ENCODE measurements around the gene C16orf87. TPM values are rescaled to one million over a fixed set of nuclear protein-coding genes. Genes with fewer than 3 reads are reported as not detected.

The C16orf87 gene
- total RNA-seq, 1 experiment from 2014 or later: 22.5 TPM

DNA sequence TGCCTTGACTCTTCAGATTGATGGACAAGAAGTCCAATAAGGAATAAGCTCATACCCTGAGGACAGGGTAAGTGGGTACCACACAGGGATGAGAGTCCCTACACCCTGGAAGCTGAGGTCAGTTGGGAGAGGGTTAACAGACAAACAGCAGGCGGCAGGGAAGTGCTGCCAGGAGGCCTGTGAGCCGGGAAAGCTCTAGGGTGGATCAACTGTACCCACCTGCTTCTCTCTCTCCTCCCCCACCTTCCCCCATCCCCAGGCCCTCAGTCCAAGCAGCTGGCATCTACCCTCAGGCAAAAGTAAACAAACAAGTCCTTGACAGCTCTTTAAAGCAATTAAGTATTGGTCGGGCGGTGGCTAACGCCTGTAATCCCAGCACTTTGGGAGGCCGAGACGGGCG lies 62.2 kb downstream of the C16orf87 start:
- TF ChIP-seq, protein P1, sequence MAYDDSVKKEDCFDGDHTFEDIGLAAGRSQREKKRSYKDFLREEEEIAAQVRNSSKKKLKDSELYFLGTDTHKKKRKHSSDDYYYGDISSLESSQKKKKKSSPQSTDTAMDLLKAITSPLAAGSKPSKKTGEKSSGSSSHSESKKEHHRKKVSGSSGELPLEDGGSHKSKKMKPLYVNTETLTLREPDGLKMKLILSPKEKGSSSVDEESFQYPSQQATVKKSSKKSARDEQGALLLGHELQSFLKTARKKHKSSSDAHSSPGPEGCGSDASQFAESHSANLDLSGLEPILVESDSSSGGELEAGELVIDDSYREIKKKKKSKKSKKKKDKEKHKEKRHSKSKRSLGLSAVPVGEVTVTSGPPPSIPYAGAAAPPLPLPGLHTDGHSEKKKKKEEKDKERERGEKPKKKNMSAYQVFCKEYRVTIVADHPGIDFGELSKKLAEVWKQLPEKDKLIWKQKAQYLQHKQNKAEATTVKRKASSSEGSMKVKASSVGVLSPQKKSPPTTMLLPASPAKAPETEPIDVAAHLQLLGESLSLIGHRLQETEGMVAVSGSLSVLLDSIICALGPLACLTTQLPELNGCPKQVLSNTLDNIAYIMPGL (CRISPR knock-in tag; IDR thresholded peaks at IDR 0.05): no peak
- TF ChIP-seq CDX4 (CRISPR knock-in tag; IDR thresholded peaks at IDR 0.05; ENCODE audit: borderline replicate concordance) (no peak), CREB1 (CRISPR knock-in tag; IDR thresholded peaks at IDR 0.05) (no peak), ZNF121 (CRISPR knock-in tag; IDR thresholded peaks at IDR 0.05) (no peak), NFYB (CRISPR knock-in tag; conservative IDR thresholded peaks at IDR 0.05; ENCODE audit: low read depth) (no peak), FOXJ3 (CRISPR knock-in tag; IDR thresholded peaks at IDR 0.05; ENCODE audit: borderline replicate concordance) (no peak), ZNF416 (CRISPR knock-in tag; IDR thresholded peaks at IDR 0.05) (no peak), RORB (CRISPR knock-in tag; IDR thresholded peaks at IDR 0.05) (no peak), MXD4 (CRISPR knock-in tag; IDR thresholded peaks at IDR 0.05; ENCODE audit: borderline replicate concordance) (no peak), ZNF671 (CRISPR knock-in tag; IDR thresholded peaks at IDR 0.05) (no peak), NFE2L1 (CRISPR knock-in tag; IDR thresholded peaks at IDR 0.05) (no peak), TP53 (CRISPR knock-in tag; IDR thresholded peaks at IDR 0.05) (no peak), ATF1 (CRISPR knock-in tag; IDR thresholded peaks at IDR 0.05) (no peak), ZNF138 (CRISPR knock-in tag; conservative IDR thresholded peaks at IDR 0.05) (no peak), AFF4 (CRISPR knock-in tag; IDR thresholded peaks at IDR 0.05; ENCODE audit: borderline replicate concordance) (no peak)
- TF ChIP-seq, protein P2, sequence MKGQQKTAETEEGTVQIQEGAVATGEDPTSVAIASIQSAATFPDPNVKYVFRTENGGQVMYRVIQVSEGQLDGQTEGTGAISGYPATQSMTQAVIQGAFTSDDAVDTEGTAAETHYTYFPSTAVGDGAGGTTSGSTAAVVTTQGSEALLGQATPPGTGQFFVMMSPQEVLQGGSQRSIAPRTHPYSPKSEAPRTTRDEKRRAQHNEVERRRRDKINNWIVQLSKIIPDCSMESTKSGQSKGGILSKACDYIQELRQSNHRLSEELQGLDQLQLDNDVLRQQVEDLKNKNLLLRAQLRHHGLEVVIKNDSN (CRISPR knock-in tag; IDR thresholded peaks at IDR 0.05): no peak
- TF ChIP-seq, protein P3, sequence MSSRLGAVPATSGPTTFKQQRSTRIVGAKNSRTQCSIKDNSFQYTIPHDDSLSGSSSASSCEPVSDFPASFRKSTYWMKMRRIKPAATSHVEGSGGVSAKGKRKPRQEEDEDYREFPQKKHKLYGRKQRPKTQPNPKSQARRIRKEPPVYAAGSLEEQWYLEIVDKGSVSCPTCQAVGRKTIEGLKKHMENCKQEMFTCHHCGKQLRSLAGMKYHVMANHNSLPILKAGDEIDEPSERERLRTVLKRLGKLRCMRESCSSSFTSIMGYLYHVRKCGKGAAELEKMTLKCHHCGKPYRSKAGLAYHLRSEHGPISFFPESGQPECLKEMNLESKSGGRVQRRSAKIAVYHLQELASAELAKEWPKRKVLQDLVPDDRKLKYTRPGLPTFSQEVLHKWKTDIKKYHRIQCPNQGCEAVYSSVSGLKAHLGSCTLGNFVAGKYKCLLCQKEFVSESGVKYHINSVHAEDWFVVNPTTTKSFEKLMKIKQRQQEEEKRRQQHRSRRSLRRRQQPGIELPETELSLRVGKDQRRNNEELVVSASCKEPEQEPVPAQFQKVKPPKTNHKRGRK (CRISPR knock-in tag; IDR thresholded peaks at IDR 0.05; ENCODE audit: borderline replicate concordance): no peak
- Mint-ChIP-seq H3K9me3 (no peaks in the 10 kb centered on the region), H3K4me3 (no peak overlapping the region), H3K27ac (no peak overlapping the region), H3K27me3 (ENCODE audit: low read depth) (no peaks in the 10 kb centered on the region; the same call in 1 of the 2 replicates), H3K4me1 (0 out of 2 replicates have a peak, but pooled peaks cover 3% of the 10 kb centered on the region), H3K36me3 (no peaks in the 10 kb centered on the region)
- POLR2A ChIA-PET: no interaction called here
- DNase-seq (ENCODE audit: low spot score): no peak
- ATAC-seq: no peak
- CTCF ChIA-PET: no interaction called here

- CTCF ChIA-PET: no interaction called here
- TF ChIP-seq, protein P4, sequence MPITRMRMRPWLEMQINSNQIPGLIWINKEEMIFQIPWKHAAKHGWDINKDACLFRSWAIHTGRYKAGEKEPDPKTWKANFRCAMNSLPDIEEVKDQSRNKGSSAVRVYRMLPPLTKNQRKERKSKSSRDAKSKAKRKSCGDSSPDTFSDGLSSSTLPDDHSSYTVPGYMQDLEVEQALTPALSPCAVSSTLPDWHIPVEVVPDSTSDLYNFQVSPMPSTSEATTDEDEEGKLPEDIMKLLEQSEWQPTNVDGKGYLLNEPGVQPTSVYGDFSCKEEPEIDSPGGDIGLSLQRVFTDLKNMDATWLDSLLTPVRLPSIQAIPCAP (CRISPR knock-in tag; IDR thresholded peaks at IDR 0.05): no peak
- TF ChIP-seq, protein P5, sequence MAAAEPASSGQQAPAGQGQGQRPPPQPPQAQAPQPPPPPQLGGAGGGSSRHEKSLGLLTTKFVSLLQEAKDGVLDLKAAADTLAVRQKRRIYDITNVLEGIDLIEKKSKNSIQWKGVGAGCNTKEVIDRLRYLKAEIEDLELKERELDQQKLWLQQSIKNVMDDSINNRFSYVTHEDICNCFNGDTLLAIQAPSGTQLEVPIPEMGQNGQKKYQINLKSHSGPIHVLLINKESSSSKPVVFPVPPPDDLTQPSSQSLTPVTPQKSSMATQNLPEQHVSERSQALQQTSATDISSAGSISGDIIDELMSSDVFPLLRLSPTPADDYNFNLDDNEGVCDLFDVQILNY (CRISPR knock-in tag; IDR thresholded peaks at IDR 0.05): no peak
- TF ChIP-seq NFYB (CRISPR knock-in tag; conservative IDR thresholded peaks at IDR 0.05; ENCODE audit: low read depth) (no peak), KAT7 (CRISPR knock-in tag; IDR thresholded peaks at IDR 0.05; ENCODE audit: borderline replicate concordance) (no peak), SOX15 (CRISPR knock-in tag; IDR thresholded peaks at IDR 0.05) (no peak), GRHL2 (CRISPR knock-in tag; IDR thresholded peaks at IDR 0.05; ENCODE audit: insufficient replicate concordance, severe bottlenecking) (no peak)
- TF ChIP-seq, protein P6, sequence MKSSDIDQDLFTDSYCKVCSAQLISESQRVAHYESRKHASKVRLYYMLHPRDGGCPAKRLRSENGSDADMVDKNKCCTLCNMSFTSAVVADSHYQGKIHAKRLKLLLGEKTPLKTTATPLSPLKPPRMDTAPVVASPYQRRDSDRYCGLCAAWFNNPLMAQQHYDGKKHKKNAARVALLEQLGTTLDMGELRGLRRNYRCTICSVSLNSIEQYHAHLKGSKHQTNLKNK (CRISPR knock-in tag; IDR thresholded peaks at IDR 0.05): no peak
- TF ChIP-seq, protein P7, sequence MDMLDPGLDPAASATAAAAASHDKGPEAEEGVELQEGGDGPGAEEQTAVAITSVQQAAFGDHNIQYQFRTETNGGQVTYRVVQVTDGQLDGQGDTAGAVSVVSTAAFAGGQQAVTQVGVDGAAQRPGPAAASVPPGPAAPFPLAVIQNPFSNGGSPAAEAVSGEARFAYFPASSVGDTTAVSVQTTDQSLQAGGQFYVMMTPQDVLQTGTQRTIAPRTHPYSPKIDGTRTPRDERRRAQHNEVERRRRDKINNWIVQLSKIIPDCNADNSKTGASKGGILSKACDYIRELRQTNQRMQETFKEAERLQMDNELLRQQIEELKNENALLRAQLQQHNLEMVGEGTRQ (CRISPR knock-in tag; IDR thresholded peaks at IDR 0.05): no peak
- H3K4me3 Mint-ChIP-seq: no peak overlapping the region
- POLR2A ChIA-PET: no interaction called here
- H3K27ac Mint-ChIP-seq: no peak overlapping the region
- no peaks in the 10 kb centered on the region for H3K36me3 Mint-ChIP-seq
- no peaks in the 10 kb centered on the region for H3K27me3 Mint-ChIP-seq (ENCODE audit: low read depth)
- no peak for DNase-seq (ENCODE audit: low spot score)
- no peaks in the 10 kb centered on the region for H3K9me3 Mint-ChIP-seq
- 0 out of 2 replicates have a peak, but pooled peaks cover 3% of the 10 kb centered on the region for H3K4me1 Mint-ChIP-seq
- no peak for ATAC-seq
Measured at GRCh38 chr16:46765050-46765449, 65.9 kb downstream of the C16orf87 start.
